ENCODE measurements around the gene TNFSF13.
A peak's percentile ranks its signal among the peaks of the same experiment; 100 is the strongest.

TNFSF13 gene

GRCh38 chr17:7558544-7559319, at the start of gene TNFSF13:
TNFSF13 (plus strand) TSS chr17:7558750; CDS start chr17:7559040, 290 bp downstream.
- no peak for DNase-seq

GRCh38 chr17:7508846-7509245, 49.7 kb upstream of the TNFSF13 start:
- no peak for DNase-seq

- no peak for DNase-seq
Observed at GRCh38 chr17:7509937-7510336, 48.6 kb upstream of the TNFSF13 start.

GRCh38 chr17:7511108-7511507, 47.4 kb upstream of the TNFSF13 start:
- no peak for DNase-seq

- DNase-seq, result no peak
Observed at GRCh38 chr17:7512105-7512504, 46.4 kb upstream of the TNFSF13 start.

GRCh38 chr17:7512824-7513540, 45.6 kb upstream of the TNFSF13 start:
- DNase-seq, result no peak

GRCh38 chr17:7513850-7514419, 44.6 kb upstream of the TNFSF13 start:
- DNase-seq, result no peak

GRCh38 chr17:7515911-7516610, 42.5 kb upstream of the TNFSF13 start:
- DNase-seq, result no peak

- DNase-seq, result peak; percentile 36
Observed at GRCh38 chr17:7523033-7523432, 35.5 kb upstream of the TNFSF13 start.

- no peak for DNase-seq
Observed at GRCh38 chr17:7528842-7529241, 29.7 kb upstream of the TNFSF13 start.

- no peak for DNase-seq
Observed at GRCh38 chr17:7530023-7530900, 28.3 kb upstream of the TNFSF13 start.

GRCh38 chr17:7538050-7538449, 20.5 kb upstream of the TNFSF13 start:
- DNase-seq, result no peak

GRCh38 chr17:7538891-7539545, 19.5 kb upstream of the TNFSF13 start:
- no peak for DNase-seq

- no peak for DNase-seq
Observed at GRCh38 chr17:7541074-7541621, 17.4 kb upstream of the TNFSF13 start.

GRCh38 chr17:7544911-7545310, 13.6 kb upstream of the TNFSF13 start:
- DNase-seq, result no peak

GRCh38 chr17:7548585-7549400, 9.8 kb upstream of the TNFSF13 start, which contains the start of gene TNFSF12:
TNFSF12 (plus strand) TSS chr17:7549058; CDS start chr17:7549154, 96 bp downstream.
- peak; percentile 53 for DNase-seq

GRCh38 chr17:7549401-7550055, 9.0 kb upstream of the TNFSF13 start:
- DNase-seq, result peak; percentile 35

GRCh38 chr17:7550344-7550743, 8.2 kb upstream of the TNFSF13 start:
- DNase-seq, result no peak

- DNase-seq, result no peak
Observed at GRCh38 chr17:7551396-7551795, 7.2 kb upstream of the TNFSF13 start.

- DNase-seq, result no peak
Observed at GRCh38 chr17:7552621-7553051, 5.9 kb upstream of the TNFSF13 start.

Measured in activated CD8-positive, alpha-beta memory T cell treated with anti-CD3 and anti-CD28 coated beads, Interleukin-2, amount 50 U/mL, for 4 hours (primary cell).